GM18520 (cell line): ENCODE results near the gene SULF2.
"Not testable (repeated sequence)": the region's sequence is repeated elsewhere in the genome, so short reads cannot be mapped to it uniquely, and the experiment has no call there.

ENCODE experiments used
- ATAC-seq: cut with Tn5 transposase; IDR thresholded peaks from one replicate; pipeline ENCODE4 v1.9.1; 2021; ENCODE audit not compliant: unreplicated experiment

Gene SULF2

GRCh38 chr20:47805951-47806350 lies 20.7 kb upstream of the SULF2 start:
- no peak for ATAC-seq

GRCh38 chr20:47804972-47805371 lies 19.7 kb upstream of the SULF2 start:
- ATAC-seq, result not testable (repeated sequence)

- not testable (repeated sequence) for ATAC-seq
Observed at GRCh38 chr20:47804224-47804825, 19.0 kb upstream of the SULF2 start.

- ATAC-seq, result no peak
Observed at GRCh38 chr20:47802975-47803374, 17.7 kb upstream of the SULF2 start.

- no peak for ATAC-seq
Observed at GRCh38 chr20:47802226-47802920, 17.1 kb upstream of the SULF2 start.

GRCh38 chr20:47801759-47802158 lies 16.5 kb upstream of the SULF2 start:
- no peak for ATAC-seq

GRCh38 chr20:47801079-47801478 lies 15.8 kb upstream of the SULF2 start:
- no peak for ATAC-seq

- ATAC-seq, result no peak
Observed at GRCh38 chr20:47800623-47801022, 15.3 kb upstream of the SULF2 start.

- ATAC-seq, result no peak
Observed at GRCh38 chr20:47799116-47799715, 13.9 kb upstream of the SULF2 start.

GRCh38 chr20:47796971-47797370 lies 11.7 kb upstream of the SULF2 start:
- no peak for ATAC-seq

- no peak for ATAC-seq
Observed at GRCh38 chr20:47795214-47795907, 10.1 kb upstream of the SULF2 start.

- ATAC-seq, result not testable (repeated sequence)
Observed at GRCh38 chr20:47794264-47794663, 9.0 kb upstream of the SULF2 start.

- no peak for ATAC-seq
Observed at GRCh38 chr20:47792021-47792618, 6.8 kb upstream of the SULF2 start.

GRCh38 chr20:47791084-47791599 lies 5.9 kb upstream of the SULF2 start:
- no peak for ATAC-seq

GRCh38 chr20:47790580-47790965 lies 5.3 kb upstream of the SULF2 start:
- no peak for ATAC-seq

GRCh38 chr20:47789764-47790579 lies 4.7 kb upstream of the SULF2 start:
- no peak for ATAC-seq

- no peak for ATAC-seq
Observed at GRCh38 chr20:47789081-47789763, 3.9 kb upstream of the SULF2 start.

- no peak for ATAC-seq
Observed at GRCh38 chr20:47788741-47789080, 3.4 kb upstream of the SULF2 start.

- ATAC-seq, result no peak
Observed at GRCh38 chr20:47786765-47787107, 1.5 kb upstream of the SULF2 start.
